Skeletal muscle satellite cell (primary cell): ENCODE results near the gene ITIH2.

Experiments
- H3K27me3 ChIP-seq: 2 replicates; pipeline ENCODE4 v1.7.0; 2013; ENCODE audit warnings: low read length; ENCODE audit not compliant: control insufficient read depth, insufficient read depth
- H3K36me3 ChIP-seq: 2 replicates; pipeline ENCODE4 v1.7.0; 2013; ENCODE audit warnings: mild to moderate bottlenecking, control low read depth, low read length; ENCODE audit not compliant: insufficient read depth
- H3K4me1 ChIP-seq: 2 replicates; pipeline ENCODE4 v1.7.0; 2013; ENCODE audit warnings: low read length; ENCODE audit not compliant: control insufficient read depth, insufficient read depth
- H3K4me2 ChIP-seq: 2 replicates; pipeline ENCODE4 v1.7.0; 2013; ENCODE audit warnings: mild to moderate bottlenecking, low read length
- H3K4me3 ChIP-seq: 2 replicates; pipeline ENCODE4 v1.7.0; 2013; ENCODE audit warnings: low read length
- H3K9ac ChIP-seq: 2 replicates; pipeline ENCODE4 v1.7.0; 2013; ENCODE audit warnings: mild to moderate bottlenecking, low read depth, low read length, moderate library complexity
- H3K9me3 ChIP-seq: replicated peaks from 2 replicates; pipeline ENCODE4 v1.7.0; 2013; ENCODE audit warnings: mild to moderate bottlenecking, control low read depth, low read length

The ITIH2 gene

DNA sequence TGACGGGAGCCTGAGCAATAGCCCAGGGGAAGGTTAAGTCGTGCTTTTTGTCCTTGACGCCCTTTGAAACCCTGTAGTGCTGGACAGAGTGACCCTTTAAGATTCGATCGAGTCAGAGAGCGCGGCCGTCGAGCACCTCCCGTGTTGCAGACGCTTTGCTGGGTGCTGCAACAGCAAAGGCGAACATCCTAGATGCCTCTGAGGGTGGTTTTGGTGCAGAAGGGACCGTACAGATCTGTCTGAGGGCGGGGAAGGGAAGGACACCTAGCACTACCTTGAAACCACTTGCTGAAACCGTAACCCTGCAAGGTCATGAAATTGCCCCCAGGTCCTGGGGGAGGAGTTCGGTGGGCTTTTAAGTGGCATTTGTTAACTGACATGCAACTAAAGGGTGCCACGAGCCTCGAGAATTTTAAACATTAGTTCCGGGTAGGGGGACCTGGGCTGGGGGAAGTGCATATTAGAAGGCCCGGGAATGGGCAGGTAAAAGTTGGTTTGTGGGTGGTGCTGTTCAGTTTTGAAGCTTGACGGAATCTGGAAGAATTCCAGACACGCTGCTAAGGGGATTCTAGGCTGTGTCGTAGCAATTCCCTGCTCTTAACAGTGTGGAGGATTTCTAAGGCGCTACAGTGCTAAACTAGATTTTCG, 85.6 kb downstream of the ITIH2 start:
- Histone ChIP-seq H3K27me3 (no peaks in the 10 kb centered on the region), H3K9ac (peak overlapping the region; percentile 97), H3K4me3 (peak overlapping the region; percentile 93), H3K36me3 (no peaks in the 10 kb centered on the region), H3K9me3 (no peaks in the 10 kb centered on the region), H3K4me2 (peak overlapping the region; percentile 96), H3K4me1 (peaks cover 40% of the 10 kb centered on the region)

DNA sequence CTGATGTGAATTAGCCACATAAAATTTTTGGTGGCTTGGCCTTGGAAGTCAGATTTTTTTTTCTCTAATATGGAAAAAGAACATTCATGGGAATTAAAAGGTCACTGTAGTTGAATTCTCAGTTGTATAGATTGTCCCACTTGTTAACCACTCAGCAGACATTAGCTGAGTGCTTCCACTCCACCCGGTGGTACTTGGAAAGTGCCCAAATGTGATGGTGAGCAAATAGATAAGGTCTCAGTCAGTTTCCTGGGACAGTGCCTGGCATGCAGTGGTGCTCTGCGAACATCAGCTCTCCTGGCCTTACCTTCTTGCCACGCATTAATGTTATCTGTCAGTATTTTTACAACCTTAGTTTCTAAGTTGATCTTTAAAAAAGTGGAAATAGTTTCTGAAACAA, 86.3 kb downstream of the ITIH2 start:
- Histone ChIP-seq H3K36me3 (no peaks in the 10 kb centered on the region), H3K4me1 (peaks cover 40% of the 10 kb centered on the region), H3K9ac (peak overlapping the region; percentile 97), H3K9me3 (no peaks in the 10 kb centered on the region), H3K4me3 (peak overlapping the region; percentile 93), H3K4me2 (peak overlapping the region; percentile 96), H3K27me3 (no peaks in the 10 kb centered on the region)

- Histone ChIP-seq H3K9ac (no peak overlapping the region), H3K9me3 (no peaks in the 10 kb centered on the region), H3K4me1 (peaks cover 35% of the 10 kb centered on the region), H3K4me2 (no peak overlapping the region), H3K27me3 (no peaks in the 10 kb centered on the region), H3K4me3 (no peak overlapping the region), H3K36me3 (peaks cover 7% of the 10 kb centered on the region)
Observed at GRCh38 chr10:7792541-7792940, 89.4 kb downstream of the ITIH2 start.

DNA sequence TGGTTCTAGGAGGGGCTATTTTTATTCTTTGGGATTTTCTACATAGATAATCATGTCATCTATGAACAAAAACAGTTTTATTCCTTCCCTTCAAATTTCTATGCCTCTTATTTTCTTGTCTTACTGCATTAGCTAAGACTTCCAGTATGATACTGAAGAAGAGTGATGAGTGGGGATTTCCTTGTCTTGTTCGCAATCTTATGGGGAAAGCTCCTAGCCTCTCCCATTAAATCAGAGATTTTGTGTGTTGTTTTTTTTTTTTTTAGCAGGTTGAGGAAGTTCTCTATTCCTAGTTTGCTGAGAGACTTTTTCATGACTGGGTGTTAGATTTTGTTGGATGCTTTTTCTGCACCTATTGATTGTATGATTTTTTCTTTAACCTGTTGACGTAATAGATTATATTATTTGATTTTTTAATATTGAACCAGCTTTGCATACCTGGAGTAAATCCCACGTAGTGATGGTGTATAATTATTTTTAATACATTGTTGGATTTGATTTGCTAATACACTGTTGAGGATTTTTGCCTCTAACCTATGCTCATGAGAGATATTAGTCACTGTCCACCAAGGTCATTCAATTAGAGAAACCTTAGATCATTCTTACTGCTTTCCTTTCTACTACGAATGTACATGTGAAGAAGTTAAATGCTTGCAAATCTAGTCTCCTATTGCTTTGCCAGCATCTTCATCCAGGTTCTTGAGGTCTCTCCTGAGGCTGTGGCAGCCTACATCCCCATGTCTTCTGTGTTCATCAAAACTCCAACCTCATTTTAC, 91.3 kb downstream of the ITIH2 start:
- peaks cover 39% of the 10 kb centered on the region for H3K4me1 ChIP-seq
- H3K4me2 ChIP-seq: peak overlapping the region; percentile 9
- H3K36me3 ChIP-seq: peaks cover 18% of the 10 kb centered on the region

GRCh38 chr10:7795605-7796004, 92.5 kb downstream of the ITIH2 start:
- Histone ChIP-seq H3K9ac (no peak overlapping the region), H3K27me3 (no peaks in the 10 kb centered on the region), H3K36me3 (peaks cover 26% of the 10 kb centered on the region), H3K9me3 (no peaks in the 10 kb centered on the region), H3K4me2 (no peak overlapping the region), H3K4me1 (peaks cover 28% of the 10 kb centered on the region), H3K4me3 (no peak overlapping the region)

More for the DNA sequence above, 91.3 kb downstream of the ITIH2 start:
- Histone ChIP-seq H3K9ac (no peak overlapping the region), H3K27me3 (no peaks in the 10 kb centered on the region), H3K4me3 (no peak overlapping the region), H3K9me3 (no peaks in the 10 kb centered on the region)

DNA sequence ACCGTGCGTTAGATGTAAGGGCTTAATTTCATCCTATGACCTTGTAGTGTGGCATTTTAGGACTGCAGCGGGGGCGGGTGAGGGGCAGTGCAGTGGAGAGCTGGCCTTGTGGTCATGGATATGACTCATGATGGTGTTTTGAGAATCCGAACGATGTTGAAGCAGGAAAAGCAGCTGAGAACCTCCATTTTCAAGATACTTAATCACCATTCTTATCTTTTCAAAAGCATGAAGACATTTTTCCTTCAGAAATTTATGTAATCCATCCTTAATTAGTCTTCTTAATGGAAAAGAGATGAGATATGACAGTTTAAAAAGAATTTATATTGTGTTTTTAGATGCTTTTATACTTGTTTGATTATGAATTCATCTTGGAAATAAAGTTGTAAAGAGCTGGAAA, 94.5 kb downstream of the ITIH2 start:
- peak overlapping the region; percentile 58 for H3K4me2 ChIP-seq
- H3K9me3 ChIP-seq: no peaks in the 10 kb centered on the region
- no peak overlapping the region for H3K4me3 ChIP-seq
- H3K4me1 ChIP-seq: peaks cover 23% of the 10 kb centered on the region
- peak overlapping the region; percentile 66 for H3K9ac ChIP-seq
- H3K36me3 ChIP-seq: peaks cover 45% of the 10 kb centered on the region
- no peaks in the 10 kb centered on the region for H3K27me3 ChIP-seq
